HG03103 (cell line): ENCODE data around the gene GLA.
A peak's percentile ranks its signal among the peaks of the same experiment; 100 is the strongest.

ENCODE experiments used
- ATAC-seq: cut with Tn5 transposase; IDR thresholded peaks from one replicate; pipeline ENCODE4 v1.9.1; 2021; ENCODE audit warnings: low read depth; ENCODE audit not compliant: unreplicated experiment

The GLA gene

GRCh38 chrX:101407748-101408531 lies at the start of gene GLA, which contains the start of gene HNRNPH2:
Gene GLA, minus strand, starts transcription at chrX:101407925. Its CDS starts 22 bp downstream, at chrX:101407903.
Gene HNRNPH2, plus strand, starts transcription at chrX:101408222. Its CDS starts 3,767 bp downstream, at chrX:101411989.
- peak; percentile 86 for ATAC-seq

DNA sequence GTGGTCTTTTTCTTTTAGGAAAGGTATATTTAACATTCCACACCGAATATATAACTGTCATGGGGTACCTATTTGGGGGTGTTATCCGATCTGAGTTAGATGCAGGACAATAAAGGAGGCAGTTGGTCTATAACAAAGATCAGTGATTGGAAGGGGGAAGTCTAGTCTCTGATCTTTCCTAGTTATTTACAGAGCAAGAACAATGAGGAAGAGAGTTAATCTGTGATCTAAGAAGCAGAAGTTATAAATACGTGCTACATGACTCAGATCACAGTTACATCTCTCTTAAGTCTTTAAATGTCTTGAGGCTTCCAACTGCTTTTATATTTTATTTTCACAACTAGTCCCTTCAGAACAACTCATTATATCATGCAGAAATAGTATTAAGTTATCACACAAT lies 44.3 kb upstream of the GLA start:
- ATAC-seq: no peak

DNA sequence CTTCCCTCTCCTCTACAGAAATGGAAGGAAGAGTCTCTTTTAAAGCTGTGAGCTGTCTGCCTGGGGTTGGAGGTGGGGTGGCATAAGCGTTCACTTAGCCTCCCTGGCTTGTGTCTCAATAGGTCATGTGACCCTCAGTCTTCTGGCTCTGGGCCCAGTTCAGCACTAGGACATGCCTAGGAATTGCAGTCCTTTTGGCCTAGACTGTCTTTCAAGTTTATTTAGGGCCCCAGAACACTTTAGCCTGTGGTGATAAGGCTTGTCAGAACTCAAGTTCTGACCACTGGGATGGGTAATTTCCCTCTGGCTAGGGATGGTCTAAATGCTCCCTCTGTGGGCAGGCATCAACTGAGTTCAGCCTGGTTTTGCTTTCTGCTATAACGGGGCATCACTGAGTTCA lies 43.2 kb upstream of the GLA start:
- no peak for ATAC-seq

DNA sequence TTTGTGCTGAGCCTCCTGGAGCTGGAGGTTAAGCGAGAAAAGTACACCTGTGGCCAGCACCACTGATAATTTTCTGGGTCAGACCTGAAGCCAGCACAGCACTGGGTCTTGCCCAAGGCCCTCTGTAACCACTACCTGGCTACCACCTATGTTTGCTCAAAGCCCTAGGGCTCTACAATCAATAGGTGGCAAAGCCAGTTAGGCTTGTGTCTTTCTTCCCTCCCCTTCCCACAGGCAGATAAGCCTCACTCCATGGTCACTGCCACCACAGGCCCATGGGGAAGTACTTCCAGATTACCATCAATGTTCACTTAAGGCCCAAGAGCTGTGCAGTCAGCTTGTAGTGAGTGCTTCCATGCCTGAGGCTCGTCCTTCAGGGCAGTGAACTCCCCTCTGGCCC lies 42.4 kb upstream of the GLA start:
- ATAC-seq: no peak

DNA sequence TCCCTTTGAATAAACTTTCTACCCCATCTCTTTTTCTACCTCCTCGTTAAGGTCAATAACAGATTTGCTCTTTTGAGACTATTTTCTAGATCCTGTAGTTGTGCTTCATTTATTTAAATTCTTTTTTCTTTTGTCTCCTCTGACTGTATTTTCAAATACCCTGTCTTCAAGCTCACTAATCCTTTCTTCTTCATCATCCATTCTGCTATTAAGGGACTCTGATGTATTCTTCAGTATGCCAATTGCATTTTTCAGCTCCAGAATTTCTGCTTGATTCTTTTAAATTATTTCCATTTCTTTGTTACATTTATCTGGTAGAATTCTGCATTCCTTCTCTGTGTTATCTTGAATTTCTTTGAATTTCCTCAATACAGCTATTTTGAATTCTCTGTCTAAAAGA lies 41.6 kb upstream of the GLA start:
- ATAC-seq: no peak

DNA sequence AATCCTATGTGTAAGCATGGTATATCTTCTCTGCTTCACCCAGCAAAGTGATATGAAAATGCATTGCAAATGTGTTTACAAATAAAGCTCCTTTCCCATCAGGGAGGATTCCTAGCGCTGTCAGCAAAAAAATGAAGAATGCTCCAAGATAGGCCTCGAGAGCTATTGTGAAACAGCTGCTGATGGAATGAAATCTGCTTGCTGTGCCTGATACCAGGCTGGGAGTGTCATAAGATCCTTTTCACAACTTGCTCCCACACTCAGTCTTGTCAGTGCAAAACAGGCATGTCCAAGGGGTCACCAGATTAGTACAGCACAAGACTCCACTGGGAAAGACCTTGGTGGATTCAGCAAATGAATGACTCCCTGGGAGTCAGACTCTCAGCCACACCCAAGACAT lies 34.4 kb upstream of the GLA start:
- no peak for ATAC-seq

DNA sequence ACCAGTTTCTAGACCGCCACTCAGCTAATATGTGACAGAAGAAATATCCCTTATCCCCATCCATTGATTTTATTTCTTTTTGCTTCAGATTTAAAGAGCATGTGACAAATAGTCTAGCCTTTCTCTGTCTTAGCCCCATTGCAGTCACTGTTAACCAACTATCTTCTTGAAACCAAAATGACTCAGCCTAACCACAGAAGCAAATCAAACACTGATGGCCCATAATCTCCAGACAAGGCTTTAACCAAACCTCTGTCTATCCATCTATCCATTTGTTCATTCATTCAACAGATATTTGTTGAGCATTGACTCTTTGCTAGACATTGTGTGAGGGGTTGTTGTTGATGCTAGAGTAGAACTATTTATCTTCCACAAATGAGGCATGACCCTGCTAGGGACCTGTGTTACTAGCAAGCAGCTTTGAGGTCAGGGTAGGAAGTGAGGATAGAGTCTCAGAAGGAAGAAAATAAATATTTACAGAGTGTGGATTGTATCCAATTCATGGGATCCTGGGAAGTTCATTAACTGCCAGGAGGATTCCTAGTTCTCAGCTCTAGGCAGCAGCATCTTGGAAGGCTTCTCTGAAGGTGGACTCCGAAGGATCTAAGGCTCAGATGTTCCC lies 22.8 kb upstream of the GLA start:
- ATAC-seq: peak; percentile 88

DNA sequence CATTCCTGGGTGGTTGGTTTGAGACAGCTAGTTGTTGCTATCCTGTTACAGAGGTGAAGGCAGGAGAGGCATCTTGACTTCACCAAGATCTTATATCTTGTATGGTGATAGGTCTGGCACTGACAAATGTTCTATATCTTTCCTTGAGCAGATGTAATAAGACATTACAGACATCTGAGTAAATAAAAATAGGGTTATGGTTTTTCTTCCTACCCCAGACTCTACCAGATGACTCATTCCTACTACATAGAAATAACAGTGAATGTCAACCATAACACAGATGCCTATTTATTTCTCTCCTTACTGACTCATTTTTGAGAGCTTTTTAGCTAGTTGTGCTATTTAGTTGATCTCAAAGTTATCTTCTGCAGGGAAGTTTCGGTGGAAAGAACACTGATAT lies 22.2 kb upstream of the GLA start:
- peak; percentile 44 for ATAC-seq

GRCh38 chrX:101427954-101428353 lies 20.2 kb upstream of the GLA start:
- no peak for ATAC-seq

GRCh38 chrX:101419489-101419888 lies 11.8 kb upstream of the GLA start:
- ATAC-seq: no peak

DNA sequence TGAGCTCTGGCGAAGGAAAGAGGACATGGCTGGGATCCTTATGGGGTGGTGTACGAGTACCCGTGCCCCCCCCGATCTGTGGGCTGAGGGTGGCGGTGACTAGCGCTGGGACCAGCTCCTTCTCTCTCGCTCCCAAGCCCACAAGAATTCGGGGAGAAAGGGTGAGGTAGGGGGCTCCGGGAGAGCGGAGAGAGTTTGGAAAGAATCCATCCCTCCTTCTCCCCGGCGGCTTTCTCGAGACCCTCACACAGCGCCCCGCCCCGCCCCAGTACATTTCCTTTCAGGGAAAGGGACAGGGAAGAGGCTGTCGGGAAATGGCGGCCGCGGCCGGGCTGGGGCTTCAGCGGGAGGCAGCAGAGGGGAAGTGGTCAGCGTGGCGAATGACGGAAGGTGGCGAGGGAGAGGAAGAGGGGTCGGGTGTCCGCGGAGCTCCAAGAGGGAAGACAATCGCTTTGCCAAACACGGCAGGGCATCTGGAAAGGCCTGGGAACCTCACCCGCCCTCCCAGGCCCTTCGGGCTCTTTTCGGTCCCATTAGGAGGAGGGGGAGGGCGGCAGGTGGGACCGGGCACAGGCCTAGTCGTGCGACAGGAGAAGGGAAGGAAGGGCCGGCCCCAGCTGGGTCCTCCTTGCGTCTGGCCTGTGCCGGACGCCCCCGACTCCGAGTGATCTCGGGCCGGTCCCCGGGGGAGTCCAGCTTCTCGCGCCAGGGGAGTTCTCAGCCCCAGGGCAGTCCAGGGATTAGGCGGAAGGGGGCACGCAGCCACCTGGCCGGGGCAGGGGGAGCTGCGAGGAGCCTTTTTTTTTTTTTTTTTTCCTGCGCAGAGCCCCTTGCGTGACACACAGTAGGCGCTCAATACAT lies 10.5 kb upstream of the GLA start:
- ATAC-seq: no peak

DNA sequence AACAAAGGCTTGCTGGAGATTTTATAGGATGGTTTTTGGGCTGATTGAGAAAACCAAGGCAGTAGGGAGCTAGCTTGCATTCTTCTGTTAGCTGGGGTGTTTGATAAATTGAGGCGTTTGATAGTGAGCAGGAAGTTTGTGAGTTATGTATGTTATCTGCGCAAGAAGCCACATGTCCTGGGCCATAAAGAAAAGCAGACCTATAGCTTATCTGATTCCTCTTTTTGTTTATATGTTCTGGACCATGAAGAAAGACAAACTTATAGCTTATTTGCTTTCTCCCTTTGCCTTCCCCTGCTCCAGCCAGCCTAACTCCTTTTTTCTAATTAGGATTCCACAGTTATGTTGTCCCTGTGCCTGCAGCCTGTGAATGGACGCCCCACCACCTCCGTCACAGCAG lies 9.5 kb upstream of the GLA start:
- no peak for ATAC-seq

DNA sequence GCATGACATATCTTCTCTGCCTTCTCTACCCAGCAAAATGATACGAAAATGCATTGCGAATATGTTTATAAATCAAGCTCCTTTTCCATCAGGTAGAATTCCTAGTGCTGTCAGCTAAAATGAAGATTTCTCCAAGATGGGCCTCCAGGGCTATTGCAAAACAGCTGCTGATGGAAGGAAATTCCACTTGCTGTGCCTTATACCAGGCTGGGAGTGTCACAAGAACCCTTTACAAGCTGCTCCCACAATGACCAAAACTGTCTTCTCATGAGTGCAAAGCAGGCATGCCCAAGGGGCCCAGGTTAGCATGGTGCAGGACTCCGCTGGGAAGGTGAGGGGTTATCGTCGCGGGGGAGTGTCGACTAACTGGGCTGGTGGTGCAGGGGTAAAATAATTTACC lies 9.0 kb upstream of the GLA start:
- ATAC-seq: no peak

- ATAC-seq: peak; percentile 40
Measured at GRCh38 chrX:101415180-101416145, 7.7 kb upstream of the GLA start.

DNA sequence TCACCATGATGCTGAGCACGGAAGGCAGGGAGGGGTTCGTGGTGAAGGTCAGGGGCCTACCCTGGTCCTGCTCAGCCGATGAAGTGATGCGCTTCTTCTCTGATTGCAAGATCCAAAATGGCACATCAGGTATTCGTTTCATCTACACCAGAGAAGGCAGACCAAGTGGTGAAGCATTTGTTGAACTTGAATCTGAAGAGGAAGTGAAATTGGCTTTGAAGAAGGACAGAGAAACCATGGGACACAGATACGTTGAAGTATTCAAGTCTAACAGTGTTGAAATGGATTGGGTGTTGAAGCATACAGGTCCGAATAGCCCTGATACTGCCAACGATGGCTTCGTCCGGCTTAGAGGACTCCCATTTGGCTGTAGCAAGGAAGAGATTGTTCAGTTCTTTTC lies 4.3 kb upstream of the GLA start:
- no peak for ATAC-seq

GRCh38 chrX:101410461-101410860 lies 2.7 kb upstream of the GLA start:
- ATAC-seq: no peak

DNA sequence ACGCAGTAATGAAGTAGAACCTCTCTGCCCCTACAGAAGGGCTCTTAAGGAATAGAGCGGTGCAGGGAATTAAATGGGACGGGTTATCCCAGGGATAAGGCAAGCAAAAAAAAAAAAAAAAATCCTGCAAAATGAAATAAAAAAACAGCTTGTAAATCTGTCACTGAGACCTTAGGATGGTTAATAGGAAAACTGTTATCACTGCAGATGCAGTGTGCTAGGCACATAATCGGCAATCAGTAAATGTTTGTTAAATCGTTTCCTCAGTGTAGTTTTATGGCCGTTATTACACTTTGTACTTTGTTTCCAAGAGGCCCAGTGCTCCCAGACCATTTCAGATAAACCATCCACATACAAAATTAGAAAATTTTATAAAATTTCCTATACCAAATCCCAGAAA lies 1.3 kb upstream of the GLA start:
- ATAC-seq: no peak

DNA sequence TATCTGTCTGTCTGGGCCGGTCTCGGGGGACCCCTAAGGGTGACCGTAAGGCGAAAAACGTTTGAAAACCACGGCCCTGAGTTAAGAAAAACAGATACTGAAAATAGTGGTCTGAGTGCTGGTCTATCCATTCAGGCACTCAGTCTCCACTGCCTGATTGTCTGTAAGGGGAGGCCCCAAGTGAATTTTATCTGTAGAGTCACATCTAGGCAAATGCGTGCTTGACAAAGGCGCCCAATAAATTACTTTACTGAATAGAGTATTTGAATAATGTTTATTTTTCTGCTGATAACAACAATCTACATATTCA lies 762 bp upstream of the GLA start:
- ATAC-seq: no peak

DNA sequence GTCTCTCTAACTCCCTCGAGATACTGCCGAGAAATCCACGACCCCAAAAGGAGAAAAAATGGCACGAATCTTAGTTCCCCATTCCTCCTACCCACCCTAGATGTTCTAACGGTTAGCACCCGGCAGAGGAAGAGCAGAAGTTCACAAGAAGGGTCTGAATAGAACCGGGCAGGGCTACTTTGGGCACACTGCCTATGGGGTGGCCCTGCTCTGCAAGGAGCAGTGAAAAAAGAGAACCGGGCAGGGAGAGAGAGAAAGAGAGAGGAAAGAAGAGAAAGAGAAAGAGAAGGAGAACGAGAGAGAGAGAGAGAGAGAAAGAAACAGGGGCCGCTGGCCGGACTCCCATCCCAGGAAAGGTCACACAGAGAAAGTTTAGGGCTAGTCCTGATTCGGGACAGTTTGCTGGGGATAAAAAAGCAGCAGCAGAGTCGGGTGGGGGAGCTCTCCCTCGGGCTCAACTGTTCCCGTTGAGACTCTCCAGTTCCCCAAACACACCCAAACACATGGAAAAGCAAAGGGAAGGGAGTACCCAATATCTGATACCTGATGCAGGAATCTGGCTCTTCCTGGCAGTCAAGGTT lies 468 bp downstream of the GLA start:
- no peak for ATAC-seq

- no peak for ATAC-seq
Measured at GRCh38 chrX:101399825-101400224, 7.9 kb downstream of the GLA start.
